Measurements from ENCODE around the gene IMMT.

Gene IMMT

DNA sequence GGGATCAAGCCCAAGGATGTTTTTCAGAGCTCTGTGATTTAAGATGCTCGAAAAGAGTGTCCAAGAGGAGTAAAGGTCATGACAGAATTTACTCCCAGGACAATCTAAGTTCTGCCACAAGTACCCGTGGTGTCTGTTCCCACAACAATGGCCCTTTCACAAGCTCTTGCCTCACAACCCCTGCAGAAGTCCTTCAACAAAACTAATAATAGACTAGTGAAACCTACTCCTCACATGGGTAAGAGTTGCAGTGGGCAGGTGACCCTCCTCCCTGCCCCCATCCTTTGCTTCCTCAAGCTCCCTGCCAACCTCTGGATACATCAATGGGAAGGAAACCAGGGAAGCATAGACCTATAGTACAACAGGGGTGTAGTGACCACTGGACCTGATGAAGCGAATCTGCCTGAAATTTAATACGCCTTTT lies 54.3 kb downstream of the IMMT start:
- no peak for DNase-seq (ENCODE audit: low read depth)

- no peak for DNase-seq (ENCODE audit: low read depth)
These were observed 55.3 kb downstream of the IMMT start for GRCh38 chr2:86139981-86140380.

- no peak for DNase-seq (ENCODE audit: low read depth)
These were observed 56.3 kb downstream of the IMMT start for GRCh38 chr2:86138736-86139625.

GRCh38 chr2:86136141-86136540 lies 59.1 kb downstream of the IMMT start:
- DNase-seq (ENCODE audit: low read depth), result no peak

GRCh38 chr2:86135653-86136052 lies 59.6 kb downstream of the IMMT start:
- no peak for DNase-seq (ENCODE audit: low read depth)

- no peak for DNase-seq (ENCODE audit: low read depth)
These were observed 60.6 kb downstream of the IMMT start for GRCh38 chr2:86134709-86135108.

GRCh38 chr2:86124683-86125082 lies 70.6 kb downstream of the IMMT start:
- DNase-seq (ENCODE audit: low read depth), result no peak

DNA sequence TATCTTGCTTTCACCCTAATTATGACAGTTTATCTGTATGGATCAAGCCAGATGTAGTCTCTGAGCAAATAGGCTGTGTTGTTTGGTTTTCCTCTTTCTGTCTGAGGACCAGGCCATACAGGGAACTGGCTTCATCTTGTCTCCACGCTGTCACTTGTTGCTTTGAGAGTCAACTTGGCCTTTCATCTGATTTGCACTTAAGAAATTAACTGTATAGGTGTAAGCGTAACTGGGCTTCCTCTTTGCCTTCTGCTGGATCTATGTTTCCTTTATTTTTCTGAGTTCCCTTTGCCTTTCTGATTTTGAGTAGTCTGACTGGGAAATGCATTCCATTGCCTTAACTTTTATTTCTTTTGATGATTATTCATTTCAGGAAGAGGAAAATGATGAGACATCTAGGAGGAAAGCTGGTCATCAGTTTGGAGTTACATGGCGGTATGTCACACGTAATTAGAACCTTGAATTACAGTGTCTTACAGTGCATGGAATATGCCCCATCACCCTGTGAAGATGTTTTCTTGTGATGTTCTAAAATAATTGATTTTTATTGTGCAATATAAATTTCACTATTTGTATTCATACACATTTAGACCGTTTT lies 71.8 kb downstream of the IMMT start:
- no peak for DNase-seq (ENCODE audit: low read depth)

DNA sequence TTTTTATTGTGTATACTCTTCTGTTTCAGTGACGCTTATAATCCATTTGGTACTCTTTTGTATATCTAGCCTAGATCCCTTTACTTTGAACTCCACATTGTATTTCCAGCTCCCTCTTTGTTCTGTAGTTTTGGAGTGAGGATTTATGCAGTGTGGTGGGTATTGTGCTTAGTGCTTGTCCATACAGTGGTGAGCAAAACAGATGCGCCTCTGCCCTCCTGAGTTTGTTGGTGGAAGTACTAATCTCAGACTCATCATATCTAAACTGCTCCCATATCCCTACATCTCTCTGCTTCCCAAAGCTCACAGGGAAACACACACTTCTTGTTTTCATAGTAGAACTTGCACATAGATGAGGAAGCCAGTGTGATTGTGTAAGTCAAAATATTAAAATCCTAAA lies 77.1 kb downstream of the IMMT start:
- DNase-seq (ENCODE audit: low read depth), result no peak

DNA sequence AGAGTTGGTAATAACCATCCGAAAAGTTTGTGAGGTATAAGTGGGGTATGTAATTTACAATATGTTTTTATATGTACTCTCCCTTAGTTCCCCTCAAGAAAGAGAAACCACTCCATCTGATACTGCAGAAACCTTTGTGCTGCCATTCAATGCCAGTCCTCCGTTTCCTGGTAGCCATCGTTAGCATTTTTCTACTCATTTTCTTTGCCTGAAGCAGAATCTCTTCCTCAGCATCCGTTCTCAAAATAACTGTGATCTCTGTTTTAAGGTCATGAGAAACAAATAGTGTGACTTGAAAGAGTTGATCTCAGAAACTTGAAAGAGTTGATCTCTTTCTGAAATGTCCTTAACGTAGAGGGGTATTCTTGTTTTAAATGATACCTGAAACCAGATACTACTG lies 88.2 kb downstream of the IMMT start:
- DNase-seq (ENCODE audit: low read depth), result no peak

- DNase-seq (ENCODE audit: low read depth), result peak; percentile 90
These were observed 89.0 kb downstream of the IMMT start, which contains the start of gene PTCD3 for GRCh38 chr2:86105969-86106945. TSS of gene PTCD3 (plus strand) at chr2:86106235. CDS start at chr2:86106248, 13 bp downstream.

GRCh38 chr2:86105252-86105968 lies 89.9 kb downstream of the IMMT start, which contains the start of gene POLR1A:
TSS of gene POLR1A (minus strand) at chr2:86105886. CDS start at chr2:86105776, 110 bp downstream.
- peak; percentile 90 for DNase-seq (ENCODE audit: low read depth)

GRCh38 chr2:86102157-86102556 lies 93.1 kb downstream of the IMMT start:
- no peak for DNase-seq (ENCODE audit: low read depth)

- DNase-seq (ENCODE audit: low read depth), result no peak
These were observed 97.3 kb downstream of the IMMT start for GRCh38 chr2:86097913-86098312.

DNA sequence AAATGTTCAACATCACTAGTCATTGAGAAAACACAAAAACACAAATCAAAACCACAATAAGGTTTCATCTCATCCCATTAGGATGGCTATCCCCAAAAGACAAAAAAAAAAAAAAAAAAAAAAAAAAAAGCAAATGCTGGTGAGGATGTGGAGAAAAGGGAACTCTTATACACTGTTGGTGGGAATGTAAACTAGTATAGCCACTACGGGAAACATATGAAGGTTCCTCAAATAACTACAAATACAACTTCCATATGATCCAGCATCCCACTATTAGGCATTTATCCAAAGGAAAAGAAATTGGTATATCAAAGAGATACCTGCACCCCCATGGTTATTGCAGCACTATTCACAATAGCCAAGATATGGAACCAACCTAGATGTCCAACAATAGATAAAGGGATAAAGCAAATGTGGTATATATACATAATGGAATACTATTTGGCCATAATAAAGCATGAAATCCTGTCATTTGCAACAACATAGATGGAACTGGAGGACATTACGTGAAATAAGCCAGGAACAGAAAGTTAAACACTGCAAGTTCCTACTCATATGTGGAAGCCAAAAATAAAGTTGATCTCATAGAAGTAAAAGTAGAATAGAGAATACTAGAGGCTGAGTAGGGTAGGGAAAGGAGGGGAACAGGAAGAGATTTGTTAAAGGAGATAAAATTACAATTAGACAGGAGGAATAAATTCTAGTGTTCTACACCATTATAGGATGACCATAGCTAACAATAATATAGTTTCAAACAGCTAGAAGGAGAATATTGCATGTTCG lies 98.0 kb downstream of the IMMT start:
- DNase-seq (ENCODE audit: low read depth), result no peak

GRCh38 chr2:86094229-86094628 lies 101.0 kb downstream of the IMMT start:
- no peak for DNase-seq (ENCODE audit: low read depth)
